Activated CD4-positive, alpha-beta T cell treated with anti-CD3 and anti-CD28 coated beads, Interleukin-2, amount 50 U/mL, for 1 hour (primary cell): ENCODE data around the gene LAMTOR2.
"Not testable (repeated sequence)": the region's sequence is repeated elsewhere in the genome, so short reads cannot be mapped to it uniquely, and the experiment has no call there.

Source experiments
- DNase-seq: peaks from one replicate; pipeline ENCODE4 v3.0.0-alpha.2; 2020

Gene LAMTOR2

GRCh38 chr1:156052862-156053767 lies 1.5 kb upstream of the LAMTOR2 start:
- DNase-seq: peak; percentile 65

DNA sequence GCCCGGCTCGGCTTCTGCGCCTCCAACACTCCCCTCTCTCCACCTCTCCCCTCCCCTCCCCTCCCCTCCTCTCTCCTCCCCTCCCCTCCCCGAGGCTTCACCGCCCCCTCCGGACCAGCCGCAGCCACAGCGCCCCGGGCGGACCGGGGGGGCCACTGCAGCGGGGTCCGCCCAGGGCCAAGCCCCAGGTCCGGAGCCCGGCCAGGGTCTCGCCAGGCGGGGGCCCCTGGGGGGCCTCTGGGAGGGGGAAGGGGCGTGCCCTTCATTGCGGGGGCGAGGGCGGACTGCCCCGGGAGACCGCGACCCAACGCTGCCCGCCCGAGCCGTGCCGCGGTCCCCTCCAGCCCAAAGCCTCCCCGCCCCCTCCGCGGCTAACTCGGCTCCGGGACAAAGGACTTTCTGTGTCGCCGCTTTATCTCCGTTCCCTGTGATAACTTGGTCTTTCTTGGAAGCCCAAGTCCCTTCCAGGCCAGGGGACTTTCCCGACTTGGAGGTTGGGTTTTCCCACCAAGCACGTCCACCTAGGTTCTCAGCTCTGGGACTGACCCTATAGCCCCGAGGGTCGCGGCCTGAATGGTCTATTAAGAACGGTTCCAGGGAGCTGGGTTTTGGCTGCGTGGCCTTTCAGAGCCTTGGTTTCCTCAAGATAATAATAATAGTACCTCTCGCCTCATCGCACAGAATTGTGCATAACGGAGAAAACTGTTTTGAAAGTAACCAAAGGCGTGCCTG lies 648 bp upstream of the LAMTOR2 start, which contains the start of gene UBQLN4:
UBQLN4 (minus strand) TSS at position 31 of the 732 bp plus-strand sequence. CDS start 97 bp downstream, outside the sequence.
- DNase-seq: peak; percentile 80

GRCh38 chr1:156055281-156056048 lies 883 bp downstream of the LAMTOR2 start:
- no peak for DNase-seq

DNA sequence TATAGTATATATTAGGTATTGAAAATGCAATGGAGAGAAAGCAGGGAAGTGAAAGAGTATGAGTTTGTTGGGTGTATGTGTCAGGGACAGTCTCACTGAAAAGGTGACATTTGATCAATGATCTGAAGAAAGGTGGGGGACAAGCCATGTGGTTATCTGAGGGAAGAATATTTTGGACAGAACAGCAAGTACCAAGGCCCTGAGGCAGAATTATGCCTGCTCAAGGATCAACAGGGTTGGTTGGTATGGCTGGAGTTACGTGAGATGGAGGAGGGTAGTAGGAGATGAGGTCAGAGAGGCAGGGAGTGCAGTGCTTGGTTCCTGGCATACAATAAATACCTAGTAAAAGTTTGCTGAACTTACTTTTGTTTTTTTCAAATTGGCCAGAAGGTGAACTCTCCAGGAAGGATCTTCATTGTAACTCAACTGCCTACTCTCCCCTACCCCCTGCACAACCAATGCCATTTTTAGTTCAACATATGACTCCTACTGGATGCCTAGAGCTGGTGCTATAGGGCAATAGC lies 1.8 kb downstream of the LAMTOR2 start:
- no peak for DNase-seq

DNA sequence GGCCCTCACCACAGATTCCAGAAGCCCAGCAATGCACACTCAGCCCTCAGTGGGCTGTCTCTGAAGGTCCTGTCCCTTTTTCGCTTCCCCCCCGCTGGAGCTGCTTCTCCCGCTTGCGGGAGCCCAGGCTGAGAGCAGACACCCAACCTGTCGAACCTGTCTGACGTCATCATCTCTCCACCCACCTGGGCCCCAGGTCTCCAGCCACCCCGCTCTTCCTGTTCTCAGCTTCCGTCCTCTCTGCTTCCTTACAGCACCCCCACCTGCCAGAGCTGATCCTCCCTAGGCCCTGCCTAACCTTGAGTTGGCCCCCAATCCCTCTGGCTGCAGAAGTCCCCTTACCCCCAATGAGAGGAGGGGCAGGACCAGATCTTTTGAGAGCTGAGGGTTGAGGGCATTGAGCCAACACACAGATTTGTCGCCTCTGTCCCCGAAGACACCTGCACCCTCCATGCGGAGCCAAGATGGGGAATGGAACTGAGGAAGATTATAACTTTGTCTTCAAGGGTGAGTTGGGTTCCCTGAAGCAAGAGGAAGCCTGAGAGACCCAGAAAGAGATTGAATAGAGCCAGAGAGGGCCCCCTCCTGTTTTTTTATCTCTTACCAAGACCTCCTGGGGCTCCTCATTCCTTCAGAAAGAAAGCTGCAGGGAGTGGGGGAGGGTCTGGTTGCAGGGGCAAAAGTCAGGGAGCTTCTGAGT lies 6.5 kb downstream of the LAMTOR2 start, which contains the start of gene RAB25:
RAB25 (plus strand) TSS at position 224 of the 700 bp plus-strand sequence; CDS start at position 465, 241 bp downstream.
- DNase-seq: no peak

- no peak for DNase-seq
Measured at GRCh38 chr1:156062189-156062588, 7.6 kb downstream of the LAMTOR2 start.

GRCh38 chr1:156063997-156064285 lies 9.4 kb downstream of the LAMTOR2 start:
- DNase-seq: no peak

DNA sequence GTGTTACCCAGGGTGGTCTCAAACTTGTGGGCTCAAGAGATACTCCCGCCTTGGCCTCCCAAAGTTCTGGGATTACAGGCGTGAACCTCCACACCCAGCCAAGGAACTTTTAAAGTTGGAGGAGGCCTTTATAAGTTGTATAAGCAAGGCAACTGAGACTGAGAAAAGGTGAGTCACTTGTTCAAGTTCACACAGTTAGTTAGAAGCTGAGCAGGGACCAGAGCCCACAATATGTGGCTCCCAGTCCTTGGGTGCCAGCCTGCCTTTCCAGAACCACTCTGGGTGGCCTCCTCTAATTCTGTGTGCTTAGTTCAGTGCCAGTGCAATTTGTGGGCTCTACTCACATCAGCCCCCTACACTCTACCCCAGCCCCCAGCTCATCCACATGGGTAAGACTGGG lies 10.0 kb downstream of the LAMTOR2 start:
- no peak for DNase-seq

DNA sequence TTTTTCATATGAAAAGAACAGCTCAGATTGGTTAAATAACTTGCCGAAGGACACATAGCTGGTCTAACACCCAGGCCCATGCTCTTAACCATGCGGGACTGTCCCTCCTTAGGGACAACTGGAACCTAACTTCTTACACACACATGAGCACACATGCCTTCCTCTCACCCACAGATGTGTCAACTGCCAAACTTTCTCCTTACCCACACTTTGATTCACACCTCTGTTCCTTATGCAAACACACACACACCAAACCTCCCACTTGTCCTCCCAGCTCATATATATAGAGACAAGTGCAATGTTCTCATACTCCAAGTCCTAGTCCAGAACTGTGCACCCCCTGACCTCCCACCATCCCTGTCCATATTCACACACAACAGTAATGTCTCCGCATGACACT lies 10.6 kb downstream of the LAMTOR2 start:
- DNase-seq: no peak

- DNase-seq: no peak
Measured at GRCh38 chr1:156065871-156066270, 11.3 kb downstream of the LAMTOR2 start.

- no peak for DNase-seq
Measured at GRCh38 chr1:156067262-156067661, 12.7 kb downstream of the LAMTOR2 start.

DNA sequence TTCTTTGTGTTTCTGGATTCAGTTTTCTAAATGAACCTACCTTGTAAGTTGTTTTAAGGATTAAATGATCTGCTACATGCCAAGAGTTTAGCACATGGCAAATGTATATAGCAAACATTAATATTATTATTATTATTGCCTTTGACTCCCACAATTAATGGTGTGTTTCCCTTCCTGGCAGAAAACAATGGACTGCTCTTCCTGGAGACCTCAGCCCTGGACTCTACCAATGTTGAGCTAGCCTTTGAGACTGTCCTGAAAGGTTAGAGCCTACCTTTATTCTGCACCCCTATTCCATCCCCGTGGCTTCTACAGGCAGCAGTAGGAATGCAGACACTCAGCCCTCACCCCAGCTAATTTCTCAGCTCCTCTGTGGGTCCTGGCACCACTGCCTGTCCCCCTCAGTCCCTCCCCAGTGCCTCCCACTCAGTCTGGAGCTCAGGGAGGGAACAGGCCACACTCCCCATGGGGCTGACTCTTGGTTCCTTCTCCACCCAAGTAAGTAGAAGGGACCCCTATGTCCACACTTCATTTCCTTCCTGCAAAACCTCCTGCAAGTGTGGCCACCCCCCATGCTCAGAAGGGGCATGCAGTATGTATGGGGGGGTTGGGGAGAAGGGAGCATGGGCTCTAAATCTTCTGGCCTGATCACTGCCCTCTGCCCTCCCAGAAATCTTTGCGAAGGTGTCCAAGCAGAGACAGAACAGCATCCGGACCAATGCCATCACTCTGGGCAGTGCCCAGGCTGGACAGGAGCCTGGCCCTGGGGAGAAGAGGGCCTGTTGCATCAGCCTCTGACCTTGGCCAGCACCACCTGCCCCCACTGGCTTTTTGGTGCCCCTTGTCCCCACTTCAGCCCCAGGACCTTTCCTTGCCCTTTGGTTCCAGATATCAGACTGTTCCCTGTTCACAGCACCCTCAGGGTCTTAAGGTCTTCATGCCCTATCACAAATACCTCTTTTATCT lies 15.2 kb downstream of the LAMTOR2 start:
- no peak for DNase-seq

DNA sequence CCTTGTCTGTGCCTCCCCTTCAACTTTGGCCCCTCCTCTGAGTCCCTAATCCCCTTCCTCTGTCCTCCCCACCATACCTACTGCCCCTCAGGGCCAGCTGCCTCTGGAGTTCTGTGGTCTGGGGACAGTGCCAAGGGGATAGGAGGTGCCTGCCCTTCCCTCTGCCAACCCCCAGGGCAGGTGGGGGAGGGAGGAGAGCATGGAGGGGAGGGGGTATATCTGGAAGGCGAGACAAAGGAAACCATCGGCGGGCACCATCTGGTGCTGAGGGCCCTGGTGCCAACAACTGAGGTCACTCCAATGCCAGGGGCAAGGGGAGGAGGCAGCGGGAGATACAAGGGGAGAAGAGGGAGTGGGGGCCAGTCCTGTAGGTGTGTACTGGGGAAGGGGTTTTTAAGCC lies 16.0 kb downstream of the LAMTOR2 start:
- DNase-seq: no peak

- not testable (repeated sequence) for DNase-seq
Measured at GRCh38 chr1:156071332-156071816, 16.8 kb downstream of the LAMTOR2 start.

GRCh38 chr1:156072251-156072650 lies 17.7 kb downstream of the LAMTOR2 start:
- no peak for DNase-seq

DNA sequence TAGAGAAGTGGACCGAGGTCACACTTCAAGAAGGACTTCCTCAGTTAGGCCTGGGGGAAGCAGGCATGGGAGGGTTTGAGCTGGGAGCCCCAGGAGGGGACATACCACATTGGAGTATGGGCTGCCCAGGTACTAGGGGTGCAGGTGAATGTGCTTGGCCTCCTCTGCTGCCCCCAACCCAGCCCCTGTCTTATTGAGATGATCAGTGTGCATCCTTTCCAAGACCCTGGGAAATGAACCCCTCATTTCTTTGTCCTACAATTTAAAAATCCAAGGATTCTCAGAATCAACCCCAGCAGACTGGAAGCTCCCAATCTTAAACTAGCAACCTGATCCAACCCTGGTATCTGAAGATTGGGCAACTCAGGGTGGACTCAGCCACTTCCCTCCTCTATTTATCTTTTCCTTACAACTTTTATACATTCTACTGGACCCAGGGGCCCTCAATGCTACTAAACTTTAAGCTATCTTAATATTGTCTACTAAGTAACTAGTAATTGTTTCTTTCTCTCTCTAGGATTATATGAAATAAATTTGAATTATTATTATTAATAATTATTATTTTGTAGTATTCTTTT lies 18.6 kb downstream of the LAMTOR2 start:
- DNase-seq: no peak

- DNase-seq: no peak
Measured at GRCh38 chr1:156073740-156074139, 19.2 kb downstream of the LAMTOR2 start.

DNA sequence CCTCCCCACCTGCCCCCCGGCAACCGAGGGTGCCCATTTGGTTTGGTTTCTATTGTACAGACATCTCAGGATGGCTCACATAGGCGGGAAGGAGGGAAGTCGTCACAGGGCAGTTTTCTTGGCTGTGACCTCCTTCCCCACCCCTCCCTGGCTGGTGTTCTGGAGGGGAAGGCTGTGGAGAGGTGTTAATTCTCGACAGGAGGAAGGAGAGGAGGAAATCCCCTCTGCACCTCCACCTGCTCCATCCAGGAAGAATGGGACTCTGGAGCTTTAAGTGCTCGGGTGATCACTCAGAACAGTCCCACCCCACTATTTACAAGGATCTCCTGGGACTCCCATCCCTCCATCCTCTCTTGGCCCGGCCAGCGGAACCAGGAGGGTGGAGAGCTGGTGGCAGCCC lies 20.1 kb downstream of the LAMTOR2 start:
- no peak for DNase-seq

- no peak for DNase-seq
Measured at GRCh38 chr1:156075162-156075561, 20.6 kb downstream of the LAMTOR2 start.

DNA sequence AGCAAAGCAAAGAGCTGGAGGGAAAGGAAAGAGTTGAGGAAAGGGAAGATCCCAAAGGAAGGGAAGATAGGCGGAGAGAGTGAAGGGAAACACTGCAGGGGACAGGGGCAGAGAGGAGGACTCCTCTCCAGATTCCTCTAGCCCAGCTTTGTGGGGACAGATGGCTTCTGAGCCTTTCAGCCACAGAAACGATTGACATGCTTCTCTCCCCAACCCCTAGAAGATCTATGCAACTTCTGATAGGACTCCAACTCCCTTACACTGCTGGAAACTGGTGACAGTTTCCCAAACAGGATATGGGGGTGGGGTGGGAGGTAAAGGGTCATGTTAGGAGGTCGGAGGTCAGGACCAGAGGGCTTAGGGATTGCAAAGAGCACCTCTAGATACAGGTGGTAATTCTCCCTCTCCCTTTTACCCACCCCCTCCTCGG lies 21.2 kb downstream of the LAMTOR2 start:
- DNase-seq: no peak
